WI38 (cell line): Measurements from ENCODE around the gene KCNK10.

Experiments used
- H3K4me3 ChIP-seq: 2 replicates; pipeline ENCODE4 v1.5.1; 2011; ENCODE audit warnings: low read depth, mild to moderate bottlenecking, control low read depth, low read length
- TF ChIP-seq, protein P1 (sequence below): IDR thresholded peaks from 2 replicates; pipeline ENCODE4 v1.5.1; 2012; ENCODE audit warnings: low read depth, mild to moderate bottlenecking, control low read depth, low read length

The KCNK10 gene

GRCh38 chr14:88210426-88210825, 112.6 kb downstream of the KCNK10 start:
- TF ChIP-seq, protein P1, sequence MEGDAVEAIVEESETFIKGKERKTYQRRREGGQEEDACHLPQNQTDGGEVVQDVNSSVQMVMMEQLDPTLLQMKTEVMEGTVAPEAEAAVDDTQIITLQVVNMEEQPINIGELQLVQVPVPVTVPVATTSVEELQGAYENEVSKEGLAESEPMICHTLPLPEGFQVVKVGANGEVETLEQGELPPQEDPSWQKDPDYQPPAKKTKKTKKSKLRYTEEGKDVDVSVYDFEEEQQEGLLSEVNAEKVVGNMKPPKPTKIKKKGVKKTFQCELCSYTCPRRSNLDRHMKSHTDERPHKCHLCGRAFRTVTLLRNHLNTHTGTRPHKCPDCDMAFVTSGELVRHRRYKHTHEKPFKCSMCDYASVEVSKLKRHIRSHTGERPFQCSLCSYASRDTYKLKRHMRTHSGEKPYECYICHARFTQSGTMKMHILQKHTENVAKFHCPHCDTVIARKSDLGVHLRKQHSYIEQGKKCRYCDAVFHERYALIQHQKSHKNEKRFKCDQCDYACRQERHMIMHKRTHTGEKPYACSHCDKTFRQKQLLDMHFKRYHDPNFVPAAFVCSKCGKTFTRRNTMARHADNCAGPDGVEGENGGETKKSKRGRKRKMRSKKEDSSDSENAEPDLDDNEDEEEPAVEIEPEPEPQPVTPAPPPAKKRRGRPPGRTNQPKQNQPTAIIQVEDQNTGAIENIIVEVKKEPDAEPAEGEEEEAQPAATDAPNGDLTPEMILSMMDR: no peak
- H3K4me3 ChIP-seq: no peak overlapping the region

GRCh38 chr14:88209273-88209672, 113.8 kb downstream of the KCNK10 start:
- no peak overlapping the region for H3K4me3 ChIP-seq
- TF ChIP-seq, protein P1: no peak

GRCh38 chr14:88208858-88209257, 114.2 kb downstream of the KCNK10 start:
- no peak overlapping the region for H3K4me3 ChIP-seq
- TF ChIP-seq, protein P1: no peak

- no peak overlapping the region for H3K4me3 ChIP-seq
- TF ChIP-seq, protein P1: no peak
Observed at GRCh38 chr14:88204221-88204620, 118.8 kb downstream of the KCNK10 start.

- H3K4me3 ChIP-seq: no peak overlapping the region
- TF ChIP-seq, protein P1: no peak
Observed at GRCh38 chr14:88203291-88203690, 119.8 kb downstream of the KCNK10 start.

DNA sequence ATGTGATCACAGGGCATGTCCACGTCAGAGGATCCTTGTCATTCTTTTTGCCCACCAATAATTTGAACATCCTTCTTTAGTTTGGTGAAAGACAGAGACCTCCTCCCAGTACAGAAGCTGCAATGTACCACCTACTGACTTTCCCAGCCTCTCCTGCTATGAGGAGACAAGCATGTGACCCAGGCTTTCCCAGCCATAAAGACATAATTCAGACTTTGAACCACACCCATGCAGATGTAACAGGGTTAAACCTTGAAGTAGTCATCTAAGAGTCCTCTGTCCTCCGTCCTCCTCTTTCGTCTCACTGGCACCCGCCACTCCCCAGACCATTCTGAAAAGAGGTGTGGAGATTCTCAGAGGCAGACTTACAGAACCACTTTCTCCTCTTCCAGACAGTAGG, 120.8 kb downstream of the KCNK10 start:
- TF ChIP-seq, protein P1: no peak
- H3K4me3 ChIP-seq: no peak overlapping the region

GRCh38 chr14:88201851-88202250, 121.2 kb downstream of the KCNK10 start:
- TF ChIP-seq, protein P1: no peak
- no peak overlapping the region for H3K4me3 ChIP-seq
